Hepatocyte (in vitro differentiated cells): Measurements from ENCODE around the gene PLXNB2.

Source experiments
- CTCF ChIP-seq: fragments of 200-600 bp; sonication (generic); IDR thresholded peaks from 2 replicates; pipeline ENCODE4 v1.5.1; 2016; ENCODE audit warnings: antibody characterized with exemption, mild to moderate bottlenecking; ENCODE audit not compliant: poor library complexity
- EZH2 ChIP-seq: fragments of 200-600 bp; sonication (generic); IDR thresholded peaks from 2 replicates; pipeline ENCODE4 v1.6.1; 2016; ENCODE audit warnings: antibody characterized with exemption, mild to moderate bottlenecking, borderline replicate concordance
- EZH2phosphoT487 ChIP-seq: fragments of 200-600 bp; sonication (generic); IDR thresholded peaks from one replicate; pipeline ENCODE4 v1.6.1; 2018; ENCODE audit warnings: antibody characterized with exemption, mild to moderate bottlenecking, low read depth, moderate library complexity; ENCODE audit not compliant: unreplicated experiment, severe bottlenecking

DNA sequence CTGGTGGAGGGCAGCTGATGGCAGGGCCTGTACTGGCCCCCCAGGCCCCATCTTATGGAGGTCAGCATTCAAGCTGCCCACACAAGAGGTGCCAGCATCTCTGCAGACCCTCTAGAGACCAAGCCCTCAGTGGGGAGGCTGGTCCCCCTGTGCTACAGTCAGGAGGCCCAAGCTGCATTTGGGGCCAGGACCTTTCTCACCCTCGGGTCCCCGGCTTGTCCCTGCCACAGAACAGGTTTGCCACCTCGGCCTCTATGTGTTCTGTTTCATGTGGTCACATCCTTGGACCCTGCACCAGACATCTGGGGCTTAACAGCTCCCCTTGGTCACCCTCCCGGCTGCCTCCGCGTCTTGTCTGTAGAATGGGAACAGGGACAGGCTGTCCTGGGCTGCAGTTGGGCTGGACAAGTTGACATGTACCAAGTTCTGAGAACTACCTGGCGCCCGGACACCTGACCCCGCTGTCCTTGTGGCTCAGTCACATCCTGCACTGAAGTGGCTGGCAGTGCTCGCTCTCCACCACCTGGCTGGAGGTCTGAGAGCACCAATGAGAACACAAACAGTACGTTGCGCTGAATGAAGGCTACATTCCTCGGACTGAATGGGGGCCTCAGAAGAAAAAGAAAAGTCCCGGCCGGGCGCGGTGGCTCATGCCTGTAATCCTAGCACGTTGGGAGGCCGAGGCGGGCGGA lies 2.7 kb upstream of the PLXNB2 start:
- TF ChIP-seq CTCF (no peak), EZH2 (no peak), EZH2phosphoT487 (no peak)
